Metanephros (tissue), 2 donors: ENCODE data around the gene TKT. TPM values are rescaled to one million over a fixed set of nuclear protein-coding genes. Genes with fewer than 3 reads are reported as not detected.

Experiments used
- small RNA-seq: library from RNA; depleted of rRNA; stranded (forward); fragments of <200 nt; gene quantifications from one replicate; pipeline ENCODE3, GENCODE V24; 2014; ENCODE audit warnings: low replicate concordance
- total RNA-seq: library from RNA; depleted of rRNA; stranded (reverse); fragments of >200 nt; gene quantifications from one replicate; pipeline ENCODE4 v1.2.3, GENCODE V29; 2014

TKT gene
- total RNA-seq: 194 TPM

GRCh38 chr3:53255775-53256703, at the start of gene TKT:
Gene TKT (minus strand): TSS chr3:53256022. CDS start chr3:53255942, 80 bp downstream.

Small RNA genes within 50 kb of the gene (small RNA-seq; reads per million reads assigned to genes)
- gene RF00019: not detected

Other genes with a start within 250 kb of the TKT start
- gene SFMBT1, start 209.9 kb downstream of the TKT start, total RNA-seq: 13.0 TPM
- 14.8 TPM for gene RFT1, start 125.6 kb downstream of the TKT start, total RNA-seq
- gene PRKCD, start 94.8 kb downstream of the TKT start, total RNA-seq: 11.7 TPM
- gene DCP1A, start 91.5 kb upstream of the TKT start, total RNA-seq: 30.7 TPM
- gene CACNA1D, start 238.6 kb upstream of the TKT start, total RNA-seq: 47.9 TPM